GM20000 (cell line): ENCODE measurements around the gene DFFB.

Source experiments
- DNase-seq: peaks from one replicate; pipeline ENCODE4 v3.0.0; 2012; ENCODE audit warnings: low spot score
- CTCF ChIP-seq: IDR thresholded peaks from 2 replicates; pipeline ENCODE4 v1.5.1; 2012; ENCODE audit warnings: mild to moderate bottlenecking, control low read depth; ENCODE audit errors: extremely low read depth, missing control alignments

Gene DFFB

GRCh38 chr1:3928586-3928985 lies 71.3 kb downstream of the DFFB start:
- no peak for TF ChIP-seq CTCF
- no peak for DNase-seq

DNA sequence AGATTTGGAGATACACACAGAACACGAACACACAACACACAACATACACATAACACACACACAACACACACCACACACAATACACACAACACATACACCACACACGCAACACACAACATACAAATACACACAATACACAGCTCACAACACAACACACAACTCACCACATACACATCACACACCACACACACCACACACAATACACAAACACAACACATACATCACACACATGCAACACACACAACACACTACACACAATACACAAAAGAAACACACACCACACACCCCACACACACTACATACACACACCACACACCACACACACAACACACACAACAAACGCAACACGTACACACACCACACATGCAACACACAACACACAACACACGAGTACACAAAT lies 71.8 kb downstream of the DFFB start:
- DNase-seq: no peak
- TF ChIP-seq CTCF: no peak

GRCh38 chr1:3930301-3931006 lies 73.2 kb downstream of the DFFB start:
- DNase-seq: no peak
- no peak for TF ChIP-seq CTCF

DNA sequence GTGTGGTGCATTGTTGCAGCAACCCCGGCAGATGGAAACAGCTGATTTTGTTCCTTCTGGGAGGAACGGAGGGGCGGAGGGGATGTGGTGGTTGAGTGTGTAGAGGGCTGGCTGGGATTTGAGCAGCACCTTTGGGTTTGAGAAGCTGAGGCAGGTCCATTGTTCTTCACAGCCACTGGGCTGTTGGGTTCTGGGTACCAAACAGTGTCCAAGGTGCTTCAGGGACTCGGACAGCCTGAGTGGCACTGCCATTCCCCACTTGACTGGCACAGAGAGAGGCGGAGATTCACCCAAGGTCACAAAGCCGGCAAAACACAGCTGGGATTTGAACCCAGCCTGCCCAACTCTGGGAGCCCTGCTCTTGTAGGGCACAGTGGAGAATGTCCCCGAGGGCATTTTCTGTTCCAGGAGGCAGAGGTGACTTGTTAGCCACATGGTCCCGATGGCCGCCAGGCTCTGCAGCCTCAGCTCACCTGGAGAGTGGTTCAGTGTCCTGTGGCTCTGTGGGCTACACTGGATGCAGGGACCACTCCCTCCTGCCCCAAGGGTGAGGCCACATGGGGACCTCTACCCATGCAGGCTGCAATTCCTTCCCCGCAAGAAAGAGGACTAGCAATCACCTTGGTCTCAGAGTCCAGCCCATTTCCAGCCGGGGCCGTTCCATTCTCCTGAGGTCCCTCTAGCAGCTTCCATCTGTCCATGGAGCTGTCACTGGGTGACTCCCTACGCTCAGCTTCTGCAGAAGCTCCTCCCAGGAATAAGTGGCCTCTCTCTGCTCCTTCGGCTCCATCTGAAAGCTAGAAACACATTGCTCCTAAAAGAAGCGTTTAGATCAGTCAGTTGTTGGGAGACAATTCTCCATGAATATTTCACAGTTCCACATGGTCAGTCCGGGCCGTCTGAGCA lies 74.0 kb downstream of the DFFB start:
- TF ChIP-seq CTCF: no peak
- no peak for DNase-seq

DNA sequence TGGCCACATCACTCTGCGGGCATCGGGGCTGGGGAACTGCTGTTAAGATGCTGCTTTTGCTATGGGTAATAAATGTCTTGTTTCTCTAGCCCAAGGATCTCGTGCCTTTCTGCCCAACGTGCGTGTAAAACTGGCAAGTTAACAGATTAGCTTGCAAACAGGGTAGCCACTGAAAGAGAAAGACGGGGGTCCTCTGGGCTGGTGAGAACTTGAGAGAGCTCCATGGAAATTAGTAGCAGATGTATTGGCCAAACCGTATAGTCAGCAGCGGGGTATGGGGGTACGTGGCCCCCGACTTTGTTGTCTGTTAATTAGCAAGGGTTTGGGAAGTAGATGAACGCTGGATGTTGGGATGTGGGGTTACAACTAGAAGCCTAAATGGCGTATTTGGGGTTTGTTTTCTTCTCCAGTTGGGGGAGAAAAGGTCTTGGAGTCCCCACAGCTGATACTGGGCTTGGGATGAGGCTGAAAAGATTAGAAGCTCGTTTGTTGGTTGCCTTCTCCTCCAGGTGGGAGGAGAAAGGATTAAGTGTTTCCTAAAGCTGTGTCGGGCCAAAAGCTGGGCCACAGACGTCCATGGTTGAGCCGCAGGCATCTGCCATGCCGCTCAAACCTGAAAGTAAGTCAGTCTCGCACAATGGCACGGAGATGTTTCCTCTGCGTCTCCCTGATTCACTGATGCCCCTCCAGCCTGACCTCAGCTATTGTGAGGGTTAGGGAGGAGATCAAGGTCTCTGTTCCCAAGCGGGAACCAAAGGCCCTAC lies 75.1 kb downstream of the DFFB start:
- DNase-seq: no peak
- TF ChIP-seq CTCF: no peak
